Neural crest cell (in vitro differentiated cells): ENCODE results near the gene AMPD3. TPM values are rescaled to one million over a fixed set of nuclear protein-coding genes. Genes with fewer than 3 reads are reported as not detected.

Experiments
- DNase-seq: peaks from one replicate; pipeline ENCODE4 v3.0.0; 2021; ENCODE audit warnings: low read depth, mixed read lengths, low spot score
- H3K27ac Mint-ChIP-seq: one replicate; pipeline ENCODE4 v1.8.0; 2021; ENCODE audit warnings: mild to moderate bottlenecking, mixed read lengths; ENCODE audit not compliant: unreplicated experiment
- H3K27me3 Mint-ChIP-seq: 2 replicates; pipeline ENCODE4 v1.8.0; 2021; ENCODE audit warnings: low read depth, mild to moderate bottlenecking, mixed read lengths
- H3K36me3 Mint-ChIP-seq: 2 replicates; pipeline ENCODE4 v1.8.0; 2021; ENCODE audit warnings: low read depth, mild to moderate bottlenecking, mixed read lengths
- H3K4me1 Mint-ChIP-seq: 2 replicates; pipeline ENCODE4 v1.8.0; 2021; ENCODE audit warnings: mixed read lengths
- H3K4me3 Mint-ChIP-seq: one replicate; pipeline ENCODE4 v1.8.0; 2021; ENCODE audit warnings: mild to moderate bottlenecking, mixed read lengths
- H3K9me3 Mint-ChIP-seq: 2 replicates; pipeline ENCODE4 v1.8.0; 2021; ENCODE audit warnings: mixed read lengths
- CTCF ChIP-seq: fragments of 200-600 bp; sonication (generic); conservative IDR thresholded peaks from 2 replicates; pipeline ENCODE4 v1.5.0; 2021; ENCODE audit warnings: antibody characterized with exemption, mild to moderate bottlenecking
- total RNA-seq: library from RNA; stranded (reverse); gene quantifications from 2 replicates; pipeline ENCODE4 v1.2.1, GENCODE V29; 2021

AMPD3 gene
- total RNA-seq, 1 donor from 2014 or later: 2.2 TPM

DNA sequence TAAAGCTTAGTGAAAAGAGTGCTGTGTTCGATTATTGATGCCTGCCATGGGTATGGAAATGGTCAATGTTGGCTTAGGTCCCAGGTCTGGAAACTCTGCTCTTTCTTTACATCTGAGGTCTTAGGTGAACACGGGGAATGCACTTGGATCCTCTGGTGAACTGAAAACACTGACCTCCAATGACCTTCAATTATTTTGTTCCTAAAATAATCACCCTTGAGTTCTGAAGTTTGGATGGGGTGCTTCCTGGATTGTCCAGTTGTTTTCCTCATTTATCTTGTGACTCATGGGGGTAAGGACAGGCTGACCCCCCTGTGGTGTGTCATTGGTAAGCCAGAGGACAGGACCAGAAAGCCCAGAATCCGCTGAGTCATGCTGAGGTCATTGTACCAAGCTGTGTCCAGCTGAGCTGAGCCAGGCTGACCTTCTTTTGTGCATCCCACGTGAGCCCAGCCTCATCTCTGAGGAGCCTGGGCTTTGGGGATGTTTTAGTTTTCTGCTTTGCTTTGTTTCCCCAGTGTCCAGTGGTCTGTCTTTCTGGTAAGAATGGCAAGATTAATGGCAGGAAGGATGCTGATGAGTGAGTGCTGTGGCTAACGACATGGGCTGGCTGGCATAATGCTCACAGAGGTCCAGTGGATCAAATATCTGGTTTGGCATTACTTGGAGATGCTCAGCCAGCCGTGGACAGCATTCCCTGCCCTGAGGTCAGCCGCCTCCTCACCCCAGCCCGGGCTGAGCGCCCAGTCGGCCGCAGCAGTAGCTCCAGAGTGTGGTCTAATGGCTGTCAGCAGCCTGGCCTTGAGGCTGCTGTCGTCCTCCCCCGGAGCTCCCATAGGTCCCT is 35.6 kb downstream of the AMPD3 start:
- Mint-ChIP-seq H3K36me3 (peaks cover 2% of the 10 kb centered on the region), H3K4me3 (no peak overlapping the region), H3K4me1 (peaks cover 23% of the 10 kb centered on the region), H3K27ac (peak overlapping the region; percentile 52), H3K27me3 (no peaks in the 10 kb centered on the region), H3K9me3 (peaks cover 3% of the 10 kb centered on the region)
- TF ChIP-seq CTCF: no peak
- DNase-seq: no peak

DNA sequence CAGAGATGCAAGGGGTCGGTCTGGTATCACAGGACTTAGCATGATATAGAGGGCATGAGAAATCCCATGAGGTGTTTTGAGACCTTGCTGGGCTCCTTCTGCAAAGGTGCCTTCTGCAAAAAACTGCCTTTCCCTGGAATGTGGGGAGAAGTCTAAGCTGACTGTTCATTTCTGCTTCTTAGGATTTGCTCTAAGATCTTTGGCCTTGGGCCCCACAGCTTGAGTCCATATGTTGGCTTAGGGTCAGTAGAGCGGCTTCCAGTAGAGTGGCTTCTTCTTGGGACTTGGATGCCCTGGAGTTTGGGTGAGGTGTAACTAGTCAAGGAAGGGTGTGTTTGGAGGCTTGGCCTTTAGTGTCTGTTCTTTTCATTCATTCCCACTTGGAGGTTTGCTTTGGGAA is 37.0 kb downstream of the AMPD3 start:
- Mint-ChIP-seq H3K9me3 (peaks cover 3% of the 10 kb centered on the region), H3K4me3 (no peak overlapping the region), H3K36me3 (peaks cover 2% of the 10 kb centered on the region), H3K27me3 (no peaks in the 10 kb centered on the region), H3K27ac (no peak overlapping the region), H3K4me1 (peaks cover 23% of the 10 kb centered on the region)
- DNase-seq: no peak
- TF ChIP-seq CTCF: no peak

DNA sequence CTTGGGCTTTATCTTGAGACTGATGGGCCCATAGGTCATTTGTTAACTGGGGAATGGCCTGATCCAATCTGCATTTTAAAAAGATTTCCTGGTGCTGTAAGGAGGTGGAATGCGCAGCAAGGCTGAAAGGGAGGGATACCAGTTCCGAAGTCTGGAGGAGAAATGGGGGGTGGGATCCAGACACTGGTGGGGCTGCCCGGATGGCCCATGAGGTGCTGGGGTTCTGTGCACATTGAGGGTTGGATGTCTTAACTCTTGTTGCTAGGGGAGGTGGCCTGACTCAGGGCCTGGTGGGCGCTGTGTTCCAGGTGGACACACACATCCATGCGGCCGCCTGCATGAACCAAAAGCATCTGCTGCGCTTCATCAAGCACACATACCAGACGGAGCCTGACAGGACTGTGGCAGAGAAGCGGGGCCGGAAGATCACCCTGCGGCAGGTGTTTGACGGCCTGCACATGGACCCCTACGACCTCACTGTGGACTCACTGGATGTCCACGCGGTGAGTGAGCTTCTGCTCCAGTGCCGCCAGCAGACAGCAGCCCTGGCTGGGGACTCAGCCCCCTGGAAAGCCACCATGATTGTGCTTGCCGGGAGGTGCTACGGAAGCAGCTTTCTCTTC is 38.1 kb downstream of the AMPD3 start:
- Mint-ChIP-seq H3K27me3 (no peaks in the 10 kb centered on the region), H3K27ac (no peak overlapping the region), H3K4me3 (no peak overlapping the region), H3K4me1 (peaks cover 21% of the 10 kb centered on the region), H3K36me3 (peaks cover 2% of the 10 kb centered on the region), H3K9me3 (peaks cover 3% of the 10 kb centered on the region)
- DNase-seq: no peak
- no peak for TF ChIP-seq CTCF

DNA sequence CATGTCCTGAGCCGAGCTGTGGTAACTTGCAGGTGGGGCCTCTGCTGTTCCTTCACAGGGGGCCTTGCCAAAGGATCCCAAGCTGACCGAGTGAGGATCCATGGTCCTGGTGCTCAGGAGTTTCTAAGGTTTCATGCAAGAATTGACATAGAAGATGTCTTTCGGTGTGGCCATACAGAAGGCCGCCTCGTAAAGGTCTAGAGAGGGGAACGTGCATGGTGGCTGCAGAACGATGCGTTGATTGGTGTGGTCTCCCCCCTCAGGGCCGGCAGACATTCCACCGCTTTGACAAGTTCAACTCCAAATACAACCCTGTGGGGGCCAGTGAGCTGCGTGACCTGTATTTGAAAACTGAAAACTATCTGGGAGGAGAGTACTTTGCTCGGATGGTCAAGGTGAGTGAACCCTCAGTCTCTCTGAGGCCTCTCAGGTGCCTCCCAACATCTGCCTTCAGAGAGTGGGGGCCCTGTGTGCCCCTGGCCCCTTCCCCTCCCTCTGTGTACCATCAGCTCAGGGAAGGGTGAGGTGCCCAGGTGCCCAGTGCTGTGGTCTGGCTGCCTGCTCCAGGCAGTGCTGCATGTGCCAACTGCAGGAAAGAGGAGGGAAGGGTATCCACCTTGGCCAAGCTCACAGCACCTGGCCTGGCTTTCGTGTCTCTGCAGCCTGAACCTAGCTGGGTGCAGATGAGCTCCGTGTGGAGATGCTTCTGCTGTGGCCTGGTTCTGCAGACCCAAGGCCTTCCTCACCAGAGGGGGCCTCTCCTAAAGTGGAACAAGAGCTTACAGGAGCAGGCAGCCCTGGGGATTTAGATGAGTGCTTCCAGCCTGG is 39.8 kb downstream of the AMPD3 start:
- TF ChIP-seq CTCF: no peak
- no peak for DNase-seq
- H3K36me3 Mint-ChIP-seq: peaks cover 2% of the 10 kb centered on the region
- H3K4me3 Mint-ChIP-seq: no peak overlapping the region
- H3K9me3 Mint-ChIP-seq: peaks cover 3% of the 10 kb centered on the region
- H3K27ac Mint-ChIP-seq: peak overlapping the region; percentile 85
- H3K4me1 Mint-ChIP-seq: peaks cover 17% of the 10 kb centered on the region
- H3K27me3 Mint-ChIP-seq: no peaks in the 10 kb centered on the region

GRCh38 chr11:10495464-10495786 is 40.4 kb downstream of the AMPD3 start:
- DNase-seq: no peak
- no peak for TF ChIP-seq CTCF
- H3K4me3 Mint-ChIP-seq: no peak overlapping the region
- peaks cover 13% of the 10 kb centered on the region for H3K4me1 Mint-ChIP-seq
- peaks cover 3% of the 10 kb centered on the region for H3K9me3 Mint-ChIP-seq
- H3K27me3 Mint-ChIP-seq: no peaks in the 10 kb centered on the region
- H3K36me3 Mint-ChIP-seq: peaks cover 2% of the 10 kb centered on the region
- H3K27ac Mint-ChIP-seq: no peak overlapping the region
